Stimulated activated CD8-positive, alpha-beta memory T cell treated with anti-CD3 and anti-CD28 coated beads, Interleukin-4, amount 100 ng/mL, for 48 hours (primary cell): ENCODE results near the gene GAB1.

Source experiments
- DNase-seq: peaks from one replicate; pipeline ENCODE4 v3.0.0-alpha.2; 2020

Gene GAB1

GRCh38 chr4:143424276-143424675 lies 87.6 kb downstream of the GAB1 start:
- no peak for DNase-seq

DNA sequence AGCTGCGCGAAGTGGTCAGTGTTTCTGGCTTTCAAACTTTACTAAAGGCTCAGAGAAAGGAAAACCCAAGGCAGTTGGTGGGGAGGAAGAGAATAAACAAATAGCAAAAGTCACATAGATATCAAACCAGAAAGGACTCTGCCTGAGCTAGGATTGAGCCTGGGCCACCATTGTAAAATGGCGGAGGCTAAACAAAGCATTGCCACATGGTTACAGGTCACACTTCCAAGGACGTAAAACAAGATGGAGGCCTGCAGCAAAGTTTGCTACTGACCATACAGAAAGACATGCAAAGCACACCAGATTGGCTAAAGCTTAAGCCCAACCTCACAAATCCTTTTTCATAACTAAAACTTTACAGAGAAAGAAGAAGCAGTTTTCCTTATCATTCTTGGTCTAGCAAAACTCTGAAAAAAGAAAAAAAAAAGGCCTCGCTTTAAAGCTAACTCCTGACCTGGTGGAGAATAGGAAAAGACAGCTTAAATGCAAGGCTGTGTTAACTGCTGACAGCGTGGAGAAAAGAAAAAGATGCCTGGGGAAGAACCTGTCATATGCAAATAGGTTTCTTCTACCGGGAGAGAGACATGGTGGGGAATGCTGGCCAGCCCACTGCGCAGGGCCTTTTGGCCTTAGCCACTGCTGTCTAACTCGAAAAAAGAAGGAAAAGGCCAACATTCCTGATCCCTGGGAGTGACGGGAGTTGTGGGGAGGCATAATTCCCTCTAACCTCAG lies 95.0 kb downstream of the GAB1 start:
- DNase-seq = no peak

GRCh38 chr4:143432258-143432591 lies 95.5 kb downstream of the GAB1 start:
- DNase-seq = no peak

GRCh38 chr4:143433231-143433630 lies 96.6 kb downstream of the GAB1 start:
- DNase-seq = no peak

GRCh38 chr4:143435955-143436354 lies 99.3 kb downstream of the GAB1 start:
- DNase-seq = no peak

- DNase-seq = no peak
These were observed 100.8 kb downstream of the GAB1 start for GRCh38 chr4:143437476-143437875.

- DNase-seq = no peak
These were observed 101.3 kb downstream of the GAB1 start for GRCh38 chr4:143437937-143438336.

DNA sequence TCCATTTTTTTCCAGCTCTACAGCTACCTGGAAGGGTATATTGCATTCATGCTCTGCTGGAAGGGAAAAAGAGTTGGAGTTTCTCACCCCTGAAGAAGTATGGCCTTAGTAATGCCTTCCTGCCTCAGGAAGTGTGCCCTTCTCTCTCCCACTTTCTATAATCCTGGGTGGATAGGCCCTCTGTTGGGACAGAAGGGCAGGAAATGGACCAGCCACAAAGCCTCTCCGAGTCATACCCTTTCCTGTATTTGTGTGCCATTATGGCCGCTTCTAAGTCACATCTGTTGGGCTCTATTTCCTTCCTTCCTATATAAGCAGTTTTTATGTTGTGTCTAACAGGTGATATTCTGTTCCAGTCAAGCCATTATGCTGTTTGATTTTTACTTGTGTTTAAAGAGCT lies 102.0 kb downstream of the GAB1 start:
- no peak for DNase-seq

DNA sequence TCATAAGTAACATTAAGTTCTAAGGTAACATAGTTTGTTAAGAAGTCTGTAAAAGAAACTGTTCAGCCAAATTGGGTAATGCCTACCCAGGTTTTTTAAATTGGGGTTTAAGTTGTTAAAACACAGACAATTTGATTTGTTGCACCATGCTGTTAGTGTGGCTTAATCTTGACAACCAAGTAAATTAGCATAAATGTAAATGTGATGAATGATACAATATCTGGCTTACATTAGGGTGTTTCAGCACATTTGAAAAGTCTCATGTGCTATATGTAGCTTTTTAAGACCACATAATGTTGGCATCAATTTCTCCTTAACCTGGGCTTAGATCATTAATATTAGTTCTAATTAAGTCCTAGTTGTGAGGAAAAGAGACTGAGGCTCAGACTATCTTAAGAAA lies 104.4 kb downstream of the GAB1 start:
- DNase-seq = no peak

DNA sequence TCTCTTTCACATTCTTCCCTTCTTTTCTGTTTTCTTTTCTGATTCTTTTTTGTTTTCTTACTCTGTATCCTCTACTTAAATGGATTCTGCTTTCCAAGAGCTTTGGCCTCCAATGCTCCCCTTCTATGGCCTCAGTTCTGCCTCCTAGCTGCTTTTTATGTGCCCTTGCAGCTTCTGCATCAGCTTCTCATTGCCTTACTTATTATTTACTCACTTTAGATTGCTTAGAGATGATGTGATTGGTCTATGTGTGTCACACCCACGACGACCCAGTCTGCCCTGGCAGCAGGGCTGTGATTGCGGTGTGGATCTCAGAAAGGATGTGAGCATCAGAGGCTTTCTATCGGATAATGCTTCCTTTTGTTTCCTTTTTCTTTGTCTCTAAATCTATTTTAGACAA lies 105.0 kb downstream of the GAB1 start:
- no peak for DNase-seq

GRCh38 chr4:143443728-143444127 lies 107.1 kb downstream of the GAB1 start:
- DNase-seq = no peak

GRCh38 chr4:143451186-143451585 lies 114.5 kb downstream of the GAB1 start:
- DNase-seq = no peak

- DNase-seq = no peak
These were observed 118.5 kb downstream of the GAB1 start for GRCh38 chr4:143455211-143455610.

DNA sequence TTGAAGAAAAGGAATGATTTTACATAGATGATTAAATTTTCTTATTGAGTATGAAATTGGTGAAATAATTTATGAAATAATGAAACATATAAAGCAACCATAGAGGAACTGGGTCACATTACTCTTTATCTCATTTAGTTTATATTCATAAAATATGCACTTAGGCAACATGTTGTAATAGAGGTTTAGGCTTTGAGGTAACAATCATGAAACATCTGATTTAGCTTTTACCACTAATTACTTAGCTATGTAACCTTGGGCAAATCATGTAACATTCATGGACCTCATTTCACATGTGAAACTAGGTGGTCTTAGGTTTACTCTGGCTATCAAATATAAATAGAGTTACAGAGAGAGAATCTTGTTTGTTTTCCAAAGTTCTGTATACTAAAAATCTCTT lies 122.3 kb downstream of the GAB1 start:
- DNase-seq = no peak

DNA sequence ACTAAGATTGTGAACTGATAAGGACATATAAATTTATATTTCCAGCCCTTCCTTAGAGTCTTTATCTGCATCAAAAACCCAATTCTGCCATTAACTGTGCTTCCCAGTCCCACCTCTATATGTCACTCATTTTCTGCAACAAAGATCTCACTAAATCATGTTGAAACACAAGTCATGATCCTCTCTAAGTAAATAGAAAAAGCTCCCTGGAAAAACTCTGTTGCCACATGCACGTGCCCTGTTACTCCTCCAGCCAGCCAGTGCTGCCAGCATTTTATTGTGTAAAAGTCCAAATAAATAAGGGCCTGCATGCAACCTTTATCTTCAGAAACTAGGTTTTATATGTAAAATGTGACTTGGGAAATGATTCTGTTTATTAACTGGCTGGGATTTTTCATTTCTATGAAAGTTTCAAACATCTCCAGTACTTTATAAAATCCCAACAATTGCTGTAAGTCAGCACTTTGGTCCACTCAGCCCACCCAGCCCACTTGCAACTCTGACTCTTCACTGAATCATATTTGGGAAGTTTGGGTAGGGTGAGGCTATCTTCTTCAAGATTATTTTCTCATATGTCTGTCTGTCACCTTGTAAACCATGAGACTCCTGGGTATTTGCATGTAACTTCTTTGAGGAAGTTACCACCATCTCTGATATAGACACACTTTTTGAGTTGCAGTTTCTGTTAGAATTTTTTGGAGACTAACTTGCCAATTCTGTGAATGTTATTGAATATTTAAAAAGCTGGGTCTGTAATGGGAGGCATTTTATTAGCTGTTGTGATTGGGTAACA lies 136.9 kb downstream of the GAB1 start:
- no peak for DNase-seq

DNA sequence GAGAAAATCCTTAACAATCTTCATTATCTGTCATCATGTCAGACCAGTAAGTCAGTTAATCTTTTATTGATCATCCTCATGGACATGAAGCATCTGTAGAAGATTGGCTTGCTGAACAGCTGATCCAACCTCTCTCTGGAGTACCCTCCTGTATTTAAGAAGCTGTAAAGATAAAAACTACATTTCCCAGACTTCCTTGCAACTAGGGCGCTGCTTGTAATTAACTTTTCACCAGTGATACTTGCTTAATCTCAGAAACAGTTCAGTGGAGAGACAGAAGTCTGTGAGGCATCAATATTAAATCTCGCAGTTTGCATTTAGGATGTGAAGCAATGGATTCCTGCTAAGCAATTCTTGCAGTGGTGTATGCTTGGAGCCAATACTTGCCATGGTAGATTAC lies 140.8 kb downstream of the GAB1 start:
- DNase-seq = no peak

- DNase-seq = no peak
These were observed 144.7 kb downstream of the GAB1 start for GRCh38 chr4:143481361-143481760.

GRCh38 chr4:143482840-143483239 lies 146.2 kb downstream of the GAB1 start:
- DNase-seq = no peak

DNA sequence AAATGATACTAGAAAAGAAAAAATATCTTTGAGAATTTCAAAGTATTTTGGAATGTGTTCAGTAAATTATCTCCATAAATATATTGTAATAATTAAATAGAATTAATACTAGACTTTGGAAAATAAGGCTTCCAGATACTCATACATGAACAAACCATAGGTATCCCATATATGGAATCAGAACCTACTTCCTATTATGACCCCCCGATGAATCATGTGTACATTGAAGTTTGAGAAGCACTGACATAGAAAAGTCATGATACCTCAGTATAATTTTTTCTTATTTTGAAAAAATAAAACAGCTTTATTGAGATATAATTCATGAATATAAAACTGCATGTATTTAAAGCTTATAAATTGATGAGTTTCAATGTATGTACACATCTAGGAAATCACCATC lies 149.6 kb downstream of the GAB1 start:
- no peak for DNase-seq

- DNase-seq = no peak
These were observed 152.0 kb downstream of the GAB1 start for GRCh38 chr4:143488687-143489086.

DNA sequence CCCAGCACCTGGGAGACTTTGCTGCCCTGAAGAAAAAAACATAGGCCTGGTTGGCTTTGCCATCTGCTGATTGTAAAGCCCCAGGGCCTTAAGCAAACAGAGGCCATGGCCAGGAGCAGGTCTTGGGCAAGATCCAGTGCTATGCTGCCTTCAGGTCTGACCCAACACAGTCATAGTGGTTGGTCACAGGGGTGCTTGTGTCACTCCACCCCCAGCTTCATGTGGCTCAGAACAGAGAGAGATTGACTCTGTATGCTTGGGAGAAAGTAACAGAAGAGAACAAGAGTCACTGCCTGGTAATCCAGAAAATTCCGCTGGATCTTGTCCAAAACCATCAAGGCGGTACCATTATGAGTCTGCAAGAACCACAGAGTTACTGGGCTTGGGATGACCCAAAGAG lies 152.4 kb downstream of the GAB1 start:
- no peak for DNase-seq

DNA sequence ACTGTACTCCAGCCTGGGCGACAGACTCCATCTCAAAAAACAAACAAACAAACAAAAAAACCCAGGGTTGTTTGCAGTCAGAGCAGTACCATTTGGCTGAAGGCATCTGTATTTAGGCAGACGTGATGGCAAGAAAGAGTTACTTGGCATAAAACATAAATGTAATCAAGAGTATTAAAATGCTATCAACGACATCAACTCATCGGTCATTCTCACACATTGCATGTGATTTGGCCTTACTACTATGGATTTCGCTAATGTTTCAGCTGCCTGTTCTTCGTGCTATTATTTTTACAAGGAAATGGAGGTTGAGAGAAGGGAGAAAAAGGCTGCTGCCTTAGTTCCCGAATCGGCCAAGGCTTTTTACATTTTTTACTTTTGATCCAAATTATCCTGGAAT lies 161.3 kb downstream of the GAB1 start:
- DNase-seq = no peak

- DNase-seq = no peak
These were observed 165.6 kb downstream of the GAB1 start for GRCh38 chr4:143502231-143502630.

GRCh38 chr4:143506031-143506430 lies 169.4 kb downstream of the GAB1 start:
- DNase-seq = no peak

DNA sequence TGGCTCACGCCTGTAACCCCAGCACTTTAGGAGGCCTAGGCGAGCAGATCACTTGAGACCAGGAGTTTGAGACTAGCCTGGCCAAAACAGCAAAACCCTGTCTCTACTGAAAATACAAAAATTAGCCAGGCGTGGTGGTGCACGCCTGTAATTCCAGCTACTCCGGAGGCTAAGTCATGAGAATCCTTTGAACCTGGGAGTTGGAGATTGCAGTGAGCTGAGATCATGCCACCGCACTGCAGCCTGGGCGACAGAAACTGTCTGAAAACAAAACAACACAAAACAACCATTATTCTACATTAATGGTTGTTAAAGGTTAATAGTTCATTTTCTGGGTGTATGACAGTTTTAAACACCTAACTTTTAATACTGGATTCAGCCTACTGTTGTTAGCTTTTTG lies 175.2 kb downstream of the GAB1 start:
- no peak for DNase-seq
